Liver (tissue), 9 donors: Measurements from ENCODE around the gene COL27A1. TPM values are rescaled to one million over a fixed set of nuclear protein-coding genes. Genes with fewer than 3 reads are reported as not detected.

Experiments
- DNase-seq: peaks from one replicate; pipeline ENCODE4 v3.0.0-alpha.2; 2017; ENCODE audit warnings: low spot score
- H3K27ac ChIP-seq, 2 donors: one replicate each; pipeline ENCODE4 v1.7.0; 2013; ENCODE audit warnings: inconsistent platforms in 2 of 2, low read length in 2 of 2, control low read depth in 1 of 2, low read depth in 1 of 2, mild to moderate bottlenecking in 1 of 2
- H3K27me3 ChIP-seq, 4 donors: one replicate each; pipeline versions ENCODE4 v1.6.1 to v1.7.0; 2013; ENCODE audit warnings: low read length in 3 of 4, inconsistent platforms in 1 of 4, mild to moderate bottlenecking in 1 of 4, moderate library complexity in 1 of 4; ENCODE audit not compliant: control insufficient read depth in 4 of 4, insufficient read depth in 4 of 4
- H3K36me3 ChIP-seq, 4 donors: one replicate each; pipeline versions ENCODE4 v1.6.1 to v1.7.0; 2013; ENCODE audit warnings: low read length in 3 of 4, mild to moderate bottlenecking in 3 of 4, low read depth in 1 of 4, moderate library complexity in 1 of 4; ENCODE audit not compliant: control insufficient read depth in 4 of 4, insufficient read depth in 3 of 4
- H3K4me1 ChIP-seq, 4 donors: one replicate each; pipeline versions ENCODE4 v1.6.1 to v1.7.0; 2013; ENCODE audit warnings: low read length in 3 of 4, mild to moderate bottlenecking in 3 of 4, moderate library complexity in 1 of 4; ENCODE audit not compliant: control insufficient read depth in 4 of 4, insufficient read depth in 4 of 4
- H3K4me3 ChIP-seq, 3 donors: one replicate each; pipeline versions ENCODE4 v1.6.1 to v1.7.0; 2013; ENCODE audit warnings: low read length in 3 of 3, control low read depth in 1 of 3, low read depth in 1 of 3, mild to moderate bottlenecking in 1 of 3
- H3K9ac ChIP-seq, 2 donors: one replicate each; pipeline ENCODE4 v1.7.0; 2013; ENCODE audit warnings: low read length in 2 of 2, mild to moderate bottlenecking in 2 of 2, moderate library complexity in 2 of 2, control low read depth in 1 of 2, low read depth in 1 of 2
- H3K9me3 ChIP-seq, 4 donors: one replicate each; pipeline versions ENCODE4 v1.6.1 to v1.7.0; 2013; ENCODE audit warnings: low read length in 3 of 4; ENCODE audit not compliant: control insufficient read depth in 4 of 4
- CTCF ChIP-seq: fragments of 150-350 bp; IDR thresholded peaks from 2 replicates; pipeline ENCODE4 v1.5.1; 2017; ENCODE audit warnings: improper control_type of control experiment, low read depth, low read length; ENCODE audit not compliant: missing input control
- EGR1 ChIP-seq, 2 donors: IDR thresholded peaks; 2 replicates each; pipeline ENCODE4 v1.6.1; 2016 to 2018; ENCODE audit warnings: antibody characterized with exemption in 2 of 2, low read depth in 2 of 2
- FOXA1 ChIP-seq: IDR thresholded peaks from 2 replicates; pipeline ENCODE4 v1.6.1; 2016; ENCODE audit warnings: antibody characterized with exemption
- GABPA ChIP-seq, 2 donors: IDR thresholded peaks in 1 of 2; conservative IDR thresholded peaks in 1 of 2; 2 replicates each; pipeline ENCODE4 v1.6.1; 2016; ENCODE audit warnings: antibody characterized with exemption in 2 of 2, mild to moderate bottlenecking in 1 of 2, moderate library complexity in 1 of 2
- HNF4G ChIP-seq: IDR thresholded peaks from 2 replicates; pipeline ENCODE4 v1.6.1; 2016; ENCODE audit warnings: antibody characterized with exemption
- JUND ChIP-seq, 2 donors: IDR thresholded peaks; 2 replicates each; pipeline ENCODE4 v1.6.1; 2016; ENCODE audit warnings: antibody characterized with exemption in 2 of 2
- MAX ChIP-seq: IDR thresholded peaks from 2 replicates; pipeline ENCODE4 v1.6.1; 2016; ENCODE audit warnings: antibody characterized with exemption
- NR2F2 ChIP-seq: IDR thresholded peaks from 2 replicates; pipeline ENCODE4 v1.6.1; 2016; ENCODE audit warnings: antibody characterized with exemption
- RAD21 ChIP-seq, 2 donors: IDR thresholded peaks; 2 replicates each; pipeline ENCODE4 v1.6.1; 2016; ENCODE audit warnings: antibody characterized with exemption in 2 of 2, mild to moderate bottlenecking in 2 of 2
- REST ChIP-seq: IDR thresholded peaks from 2 replicates; pipeline ENCODE4 v1.6.1; 2016; ENCODE audit warnings: antibody characterized with exemption, mild to moderate bottlenecking
- TAF1 ChIP-seq: conservative IDR thresholded peaks from 2 replicates; pipeline ENCODE4 v1.6.1; 2016; ENCODE audit warnings: antibody characterized with exemption, mild to moderate bottlenecking
- YY1 ChIP-seq: IDR thresholded peaks from 2 replicates; pipeline ENCODE4 v1.6.1; 2016; ENCODE audit warnings: antibody characterized with exemption, mild to moderate bottlenecking
- ZBTB33 ChIP-seq: IDR thresholded peaks from 2 replicates; pipeline ENCODE4 v1.6.1; 2016; ENCODE audit warnings: antibody characterized with exemption
- WGBS: extraction: QIAGEN DNeasy Blood & Tissue Kit; methylation state at CpG from one replicate; pipeline ENCODE4 v1.1.7; 2013; 5-methylcytosine and 5-hydroxymethylcytosine counted together
- polyA plus RNA-seq, 2 donors: library from polyadenylated mRNA; stranded (reverse) in 1 of 2; unstranded in 1 of 2; fragments of 200-250 nt in 1 of 2; fragments of >200 nt in 1 of 2; fragmentation: Nextera tagmentation in 1 of 2; extraction: Ambion mirVana in 1 of 2; gene quantifications; one replicate each; pipeline versions ENCODE4 v1.2.1 to v1.2.3, GENCODE V29; 2013 to 2015
- total RNA-seq, 2 donors: library from RNA; depleted of rRNA; stranded (reverse); fragments of >200 nt; gene quantifications; one replicate each; pipeline ENCODE4 v1.2.3, GENCODE V29; 2014
- donor health status: healthy.
- donor health status: healthy.
- donor health status: healthy.
- donor health status: healthy.
- donor health status: healthy.

COL27A1 gene
- total and polyA plus RNA-seq, 4 donors: 7.0 to 20.4 (median 12.0) TPM

GRCh38 chr9:114339130-114339908, 184.0 kb downstream of the COL27A1 start:
- Histone ChIP-seq H3K27me3 (no peaks in the 10 kb centered on the region), H3K9me3 (no peaks in the 10 kb centered on the region), H3K27ac (no peak overlapping the region), H3K9ac (no peak overlapping the region), H3K4me3 (no peak overlapping the region), H3K36me3 (peaks cover 5 to 74% (median 47%) of the 10 kb centered on the region in 4 donors), H3K4me1 (no peaks in the 10 kb centered on the region)
- 81% methylated on average over 16 of the region's 16 CpGs for WGBS
- TF ChIP-seq HNF4G (no peak), MAX (no peak), YY1 (no peak), RAD21 (IDR thresholded peaks at IDR 0.05) (peak; percentile 84 to 92), FOXA1 (no peak), REST (no peak), ZBTB33 (no peak), GABPA (IDR thresholded peaks at IDR 0.05 in 1 of 2, conservative IDR thresholded peaks at IDR 0.05 in 1 of 2) (no peak), JUND (IDR thresholded peaks at IDR 0.05) (no peak), EGR1 (IDR thresholded peaks at IDR 0.05; ENCODE audit: low read depth in 2 of 2) (no peak), NR2F2 (no peak), CTCF (peak; percentile 79), TAF1 (no peak)
- DNase-seq: peak; percentile 60

- DNase-seq: no peak
- Histone ChIP-seq H3K27ac (no peak overlapping the region), H3K36me3 (peaks cover 10 to 85% (median 60%) of the 10 kb centered on the region in 4 donors), H3K9me3 (no peaks in the 10 kb centered on the region), H3K9ac (no peak overlapping the region), H3K4me1 (no peaks in the 10 kb centered on the region), H3K4me3 (no peak overlapping the region), H3K27me3 (no peaks in the 10 kb centered on the region)
- TF ChIP-seq RAD21 (IDR thresholded peaks at IDR 0.05) (no peak), MAX (no peak), TAF1 (no peak)
- WGBS: 92% methylated on average over 12 of the region's 12 CpGs
Observed at GRCh38 chr9:114341152-114341830, 186.0 kb downstream of the COL27A1 start.
